GM23338 (cell line): ENCODE measurements around the gene LSM14A. TPM values are rescaled to one million over a fixed set of nuclear protein-coding genes. Genes with fewer than 3 reads are reported as not detected.
"Not testable (repeated sequence)": the region's sequence is repeated elsewhere in the genome, so short reads cannot be mapped to it uniquely, and the experiment has no call there.

ENCODE experiments used
- ATAC-seq: fragments of 200-7000 bp; cut with Tn5 transposase; 3 replicates; pipeline ENCODE4 v1.9.1; 2020
- DNase-seq: peaks from one replicate; pipeline ENCODE4 v3.0.0-alpha.2; 2015; ENCODE audit warnings: low spot score
- H2AFZ ChIP-seq: fragments of 200-600 bp; sonication (generic); 2 replicates; pipeline ENCODE4 v1.8.0; 2016; ENCODE audit warnings: antibody characterized with exemption, mild to moderate bottlenecking, moderate library complexity
- H3F3A ChIP-seq: fragments of 200-600 bp; sonication (generic); replicated peaks from 2 replicates; pipeline ENCODE4 v1.8.0; 2017; ENCODE audit warnings: antibody characterized with exemption, mixed run types, low read depth
- H3K27ac ChIP-seq: fragments of 200-600 bp; sonication (generic); 2 replicates; pipeline ENCODE4 v1.6.1; 2016; ENCODE audit warnings: low read depth
- H3K27me3 ChIP-seq: fragments of 200-600 bp; sonication (generic); 2 replicates; pipeline ENCODE4 v1.8.0; 2016; ENCODE audit warnings: mild to moderate bottlenecking, mixed run types, moderate library complexity; ENCODE audit not compliant: insufficient read depth
- H3K36me3 ChIP-seq: fragments of 200-600 bp; sonication (generic); 2 replicates; pipeline ENCODE4 v1.8.0; 2016; ENCODE audit warnings: mild to moderate bottlenecking; ENCODE audit not compliant: insufficient read depth
- H3K4me1 ChIP-seq: fragments of 200-600 bp; sonication (generic); 2 replicates; pipeline ENCODE4 v1.8.0; 2016; ENCODE audit warnings: mild to moderate bottlenecking, moderate library complexity; ENCODE audit not compliant: insufficient read depth
- H3K4me2 ChIP-seq: fragments of 200-600 bp; sonication (generic); 2 replicates; pipeline ENCODE4 v1.7.1; 2017; ENCODE audit warnings: mixed run types
- H3K4me3 ChIP-seq: fragments of 200-600 bp; sonication (generic); 2 replicates; pipeline ENCODE4 v1.6.1; 2016; ENCODE audit warnings: mixed run types
- H3K79me2 ChIP-seq: fragments of 200-600 bp; sonication (generic); replicated peaks from 2 replicates; pipeline ENCODE4 v1.8.0; 2017; ENCODE audit warnings: mild to moderate bottlenecking; ENCODE audit not compliant: insufficient read depth
- H3K9me2 ChIP-seq: fragments of 200-600 bp; sonication (generic); 2 replicates; pipeline ENCODE4 v1.8.0; 2017; ENCODE audit not compliant: insufficient read depth
- H4K20me1 ChIP-seq: fragments of 200-600 bp; sonication (generic); replicated peaks from 2 replicates; pipeline ENCODE4 v1.8.0; 2017; ENCODE audit warnings: mild to moderate bottlenecking; ENCODE audit not compliant: insufficient read depth
- H3K27ac Mint-ChIP-seq: 2 replicates; pipeline ENCODE4 v1.8.0; 2020; ENCODE audit warnings: inconsistent platforms, mild to moderate bottlenecking, moderate library complexity, mixed read lengths
- H3K27me3 Mint-ChIP-seq: 3 replicates; pipeline ENCODE4 v1.8.0; 2022; ENCODE audit warnings: low read depth, mild to moderate bottlenecking, moderate library complexity, mixed read lengths, inconsistent platforms; ENCODE audit not compliant: insufficient read depth, poor library complexity
- H3K36me3 Mint-ChIP-seq: 3 replicates; pipeline ENCODE4 v1.8.0; 2021; ENCODE audit warnings: low read depth, mild to moderate bottlenecking, inconsistent platforms, moderate library complexity, mixed read lengths
- H3K4me1 Mint-ChIP-seq: 3 replicates; pipeline ENCODE4 v1.8.0; 2020; ENCODE audit warnings: mild to moderate bottlenecking, inconsistent platforms, mixed read lengths
- H3K4me3 Mint-ChIP-seq: 3 replicates; pipeline ENCODE4 v1.8.0; 2021; ENCODE audit warnings: moderate library complexity, mild to moderate bottlenecking, inconsistent platforms, mixed read lengths
- H3K9me3 Mint-ChIP-seq: 3 replicates; pipeline ENCODE4 v1.8.0; 2020; ENCODE audit warnings: moderate library complexity, mild to moderate bottlenecking, inconsistent platforms, mixed read lengths
- JUNB ChIP-seq: IDR thresholded peaks from one replicate; pipeline ENCODE4 v1.6.1; 2016; ENCODE audit warnings: antibody characterized with exemption; ENCODE audit not compliant: unreplicated experiment
- NANOG ChIP-seq: IDR thresholded peaks from 2 replicates; pipeline ENCODE4 v1.6.1; 2016; ENCODE audit warnings: antibody characterized with exemption, borderline replicate concordance
- REST ChIP-seq: IDR thresholded peaks from one replicate; pipeline ENCODE4 v1.6.1; 2018; ENCODE audit warnings: antibody characterized with exemption; ENCODE audit not compliant: unreplicated experiment
- ZNF114 ChIP-seq: fragments of 250-450 bp; sonication (Bioruptor Pico); IDR thresholded peaks from 2 replicates; pipeline ENCODE4 v1.5.0; 2020; ENCODE audit warnings: mild to moderate bottlenecking, moderate library complexity
- polyA plus RNA-seq: library from polyadenylated mRNA; unstranded; fragments of >200 nt; fragmentation: Nextera tagmentation; extraction: Ambion mirVana; gene quantifications from 2 replicates; pipeline ENCODE4 v1.2.1, GENCODE V29; 2016
- total RNA-seq: library from RNA; depleted of rRNA; stranded (reverse); fragments of >200 nt; shearing (Covaris generic); gene quantifications from 2 replicates; pipeline ENCODE4 v1.2.3, GENCODE V29; 2014

Gene LSM14A
- total and polyA plus RNA-seq, 2 experiments from 2014 or later, result 109 to 166 TPM

DNA sequence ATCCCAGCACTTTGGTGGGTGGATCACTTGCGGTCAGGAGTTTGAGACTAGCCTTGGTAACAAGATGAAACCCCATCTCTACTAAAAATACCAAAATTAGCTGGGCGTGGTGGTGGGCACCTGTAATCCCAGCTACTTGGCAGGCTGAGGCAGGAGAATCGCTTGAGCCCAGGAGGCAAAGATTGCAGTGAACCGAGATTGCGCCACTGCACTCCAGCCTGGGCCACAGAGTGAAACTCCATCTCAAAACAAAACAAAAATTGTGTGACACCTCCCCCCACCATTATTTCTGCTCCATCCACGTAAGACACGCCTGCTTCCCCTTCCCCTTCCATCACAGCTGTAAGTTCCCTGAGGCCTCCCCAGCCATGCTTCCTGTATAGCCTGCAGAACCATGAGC, 13.3 kb upstream of the LSM14A start:
- not testable (repeated sequence) for H3K9me2 ChIP-seq, H3K4me3 Mint-ChIP-seq, H3K9me3 Mint-ChIP-seq, DNase-seq, H3K36me3 Mint-ChIP-seq, H3F3A ChIP-seq, H3K4me3 ChIP-seq, H3K27ac Mint-ChIP-seq, H3K27ac ChIP-seq, H2AFZ ChIP-seq, H3K4me2 ChIP-seq, ATAC-seq, H3K27me3 ChIP-seq, H4K20me1 ChIP-seq, H3K79me2 ChIP-seq, H3K27me3 Mint-ChIP-seq, H3K4me1 Mint-ChIP-seq, H3K4me1 ChIP-seq, H3K36me3 ChIP-seq

DNA sequence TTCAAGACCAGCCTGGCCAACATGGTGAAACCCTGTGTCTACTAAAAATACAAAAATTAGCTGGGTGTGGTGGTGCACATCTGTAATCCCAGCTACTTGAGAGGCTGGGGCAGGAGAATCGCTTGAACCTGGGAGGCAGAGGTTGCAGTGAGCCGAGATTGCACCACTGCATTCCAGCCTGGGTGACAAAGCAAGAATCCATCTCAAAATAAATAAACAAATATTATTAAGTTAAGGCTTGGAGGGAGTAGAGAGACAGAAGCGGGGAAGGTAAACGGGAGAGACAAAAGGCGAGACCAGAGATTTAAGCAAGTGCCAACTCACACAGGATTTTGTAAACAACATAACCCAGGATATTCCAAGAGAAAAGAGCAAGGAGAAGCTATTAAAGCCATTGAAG, 12.8 kb upstream of the LSM14A start:
- not testable (repeated sequence) for H3K27ac ChIP-seq, H3K36me3 Mint-ChIP-seq, H3K4me3 Mint-ChIP-seq, H3K36me3 ChIP-seq, H3K4me1 ChIP-seq, H3F3A ChIP-seq, H3K4me1 Mint-ChIP-seq, H3K4me2 ChIP-seq, H3K27ac Mint-ChIP-seq, H3K4me3 ChIP-seq, ATAC-seq, H3K27me3 ChIP-seq, H2AFZ ChIP-seq, H3K79me2 ChIP-seq, H3K9me3 Mint-ChIP-seq, DNase-seq, H4K20me1 ChIP-seq, H3K27me3 Mint-ChIP-seq, H3K9me2 ChIP-seq

- H3K4me3 Mint-ChIP-seq, H3K27ac ChIP-seq, H3K36me3 ChIP-seq, H3K27me3 Mint-ChIP-seq, DNase-seq, H3K4me3 ChIP-seq, H4K20me1 ChIP-seq, H3K4me1 ChIP-seq, H3K9me3 Mint-ChIP-seq, H3K27ac Mint-ChIP-seq, H3K36me3 Mint-ChIP-seq, H3K9me2 ChIP-seq, H3K79me2 ChIP-seq, H3K27me3 ChIP-seq, ATAC-seq, H3K4me2 ChIP-seq, H3F3A ChIP-seq, H3K4me1 Mint-ChIP-seq, H2AFZ ChIP-seq: not testable (repeated sequence)
Measured at GRCh38 chr19:34161902-34162301, 10.4 kb upstream of the LSM14A start.

DNA sequence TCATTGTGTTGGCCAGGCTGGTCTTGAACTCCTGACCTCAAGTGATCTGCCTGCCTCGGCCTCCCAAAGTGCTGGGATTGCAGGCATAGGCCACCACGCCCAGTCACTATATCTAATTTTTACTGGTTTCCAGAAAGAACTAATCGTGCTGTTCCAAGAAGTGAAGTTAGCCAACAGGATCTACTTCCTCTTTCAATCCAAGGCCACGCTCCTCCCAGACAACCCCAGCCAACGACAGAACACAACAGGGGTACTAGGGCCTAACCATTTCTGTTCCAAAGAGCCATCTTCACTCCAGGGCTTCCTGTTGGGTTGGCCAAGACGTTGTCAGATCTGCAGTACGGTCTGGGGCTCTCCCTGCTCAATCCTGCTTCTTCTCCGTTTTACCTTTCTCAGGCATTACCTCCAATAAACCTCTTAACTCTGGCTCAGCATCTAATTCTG, 7.0 kb upstream of the LSM14A start:
- Histone ChIP-seq H3K79me2 (no peaks in the 10 kb centered on the region), H2AFZ (no peak overlapping the region), H3K9me2 (no peaks in the 10 kb centered on the region), H3K4me1 (no peaks in the 10 kb centered on the region), H3K36me3 (no peaks in the 10 kb centered on the region), H3K4me3 (no peak overlapping the region), H4K20me1 (no peaks in the 10 kb centered on the region), H3K4me2 (no peak overlapping the region), H3K27me3 (no peaks in the 10 kb centered on the region), H3K27ac (no peak overlapping the region), H3F3A (no peaks in the 10 kb centered on the region)
- Mint-ChIP-seq H3K4me3 (no peak overlapping the region), H3K9me3 (no peaks in the 10 kb centered on the region), H3K27ac (no peak overlapping the region), H3K4me1 (no peaks in the 10 kb centered on the region), H3K36me3 (no peaks in the 10 kb centered on the region), H3K27me3 (peaks cover 3% of the 10 kb centered on the region)
- ATAC-seq, result no peak
- DNase-seq, result no peak
- no peak for TF ChIP-seq REST
- TF ChIP-seq JUNB, result no peak
- no peak for TF ChIP-seq NANOG
- TF ChIP-seq ZNF114 (CRISPR knock-in tag), result no peak
